ENCODE results near the gene CCNK.

The CCNK gene

DNA sequence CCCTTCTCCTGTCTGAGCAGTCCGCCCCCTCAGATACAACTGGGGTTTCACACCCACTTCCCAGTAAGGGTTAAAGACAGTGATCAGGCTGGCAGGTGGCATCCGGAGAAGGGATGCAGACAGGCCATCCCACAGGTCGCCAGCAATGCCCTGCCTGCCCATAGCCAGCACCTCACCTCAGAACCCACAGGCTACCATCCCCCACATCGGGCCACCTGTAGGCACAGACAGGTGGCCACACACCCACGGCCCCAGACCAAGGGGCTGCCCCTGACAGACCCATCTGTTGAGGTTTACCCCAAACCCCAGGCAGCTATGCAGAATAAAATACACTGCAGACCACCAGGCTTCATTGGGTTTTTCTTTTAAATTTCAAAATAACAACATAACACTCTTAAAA lies 57.5 kb downstream of the CCNK start:
- DNase-seq: no peak

DNA sequence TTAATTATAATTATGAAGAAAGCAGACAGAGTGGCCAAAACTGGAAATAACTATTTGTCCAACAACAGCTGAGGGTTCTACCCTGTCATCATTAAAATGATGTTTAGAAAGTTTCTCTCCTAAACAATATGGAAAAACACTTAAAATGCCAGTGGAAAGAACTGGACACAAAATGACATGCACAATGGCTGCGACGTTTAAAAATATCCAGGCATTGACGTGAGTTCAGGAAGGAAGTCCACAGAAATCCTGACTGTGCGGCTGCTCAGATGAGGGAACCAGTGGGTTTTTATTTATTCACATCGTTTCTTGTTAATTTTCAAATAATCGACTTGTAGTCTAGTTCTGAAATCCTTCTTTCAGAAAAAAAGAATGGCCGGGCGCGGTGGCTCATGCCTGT lies 58.3 kb downstream of the CCNK start:
- no peak for DNase-seq

DNA sequence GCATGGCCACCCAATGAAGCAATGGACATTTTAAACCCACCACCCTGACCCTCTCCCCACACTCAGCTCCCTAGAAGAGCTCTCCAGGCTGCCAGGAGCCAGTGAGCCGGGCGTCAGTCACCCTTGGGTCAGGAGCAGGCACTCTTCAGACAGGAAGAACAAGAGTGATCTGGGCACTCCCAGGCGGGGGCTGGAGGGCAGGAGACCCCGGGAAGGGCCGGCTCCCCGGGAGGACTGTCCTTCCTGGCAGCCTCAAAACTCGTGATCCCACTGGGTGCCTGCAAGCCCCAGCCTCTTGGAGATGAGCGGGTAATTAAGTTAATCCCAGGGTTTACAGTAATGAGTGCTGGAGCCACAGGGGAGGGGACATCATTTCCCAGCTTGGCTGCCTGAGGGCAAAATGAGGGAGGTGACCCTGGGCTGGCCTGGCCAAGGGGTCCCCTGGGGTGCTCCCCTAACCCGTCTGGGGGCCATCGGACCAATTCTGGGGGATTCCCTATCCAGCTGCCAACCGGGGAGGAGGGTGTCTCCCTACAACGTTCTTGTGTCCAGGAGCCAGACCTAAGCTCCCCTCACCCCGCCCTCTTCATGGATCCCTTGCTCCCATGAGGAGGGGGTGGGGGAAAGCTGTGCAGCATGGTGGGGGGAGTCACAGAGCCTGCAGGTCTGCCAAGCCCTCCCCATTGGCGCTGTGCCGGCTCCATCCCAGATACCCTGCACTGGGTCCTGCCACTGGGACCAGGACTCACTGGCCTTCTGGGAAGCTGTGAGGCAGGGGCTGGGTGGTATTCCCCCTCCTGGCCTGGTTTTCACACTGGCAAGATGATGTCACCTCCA lies 59.2 kb downstream of the CCNK start:
- DNase-seq: no peak

DNA sequence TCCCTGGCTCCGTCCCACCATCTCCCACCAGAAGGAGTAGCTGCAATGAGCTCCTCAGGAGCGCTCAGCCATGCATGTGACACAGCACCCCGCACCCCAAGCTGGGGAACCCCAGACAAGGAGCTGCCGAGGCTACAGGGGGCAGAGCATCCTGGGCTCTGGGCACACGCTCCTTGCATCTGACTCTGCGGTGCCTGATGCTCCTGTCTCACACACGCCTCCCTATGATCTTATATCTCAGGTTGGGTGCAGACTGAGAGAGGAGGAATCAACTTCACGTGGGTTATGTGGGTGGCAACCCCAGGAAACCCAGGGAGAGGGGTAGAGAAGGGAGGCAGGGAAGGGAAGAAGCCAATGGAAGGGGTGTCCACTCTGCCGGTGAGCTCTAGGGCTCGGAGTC lies 60.0 kb downstream of the CCNK start:
- no peak for DNase-seq

DNA sequence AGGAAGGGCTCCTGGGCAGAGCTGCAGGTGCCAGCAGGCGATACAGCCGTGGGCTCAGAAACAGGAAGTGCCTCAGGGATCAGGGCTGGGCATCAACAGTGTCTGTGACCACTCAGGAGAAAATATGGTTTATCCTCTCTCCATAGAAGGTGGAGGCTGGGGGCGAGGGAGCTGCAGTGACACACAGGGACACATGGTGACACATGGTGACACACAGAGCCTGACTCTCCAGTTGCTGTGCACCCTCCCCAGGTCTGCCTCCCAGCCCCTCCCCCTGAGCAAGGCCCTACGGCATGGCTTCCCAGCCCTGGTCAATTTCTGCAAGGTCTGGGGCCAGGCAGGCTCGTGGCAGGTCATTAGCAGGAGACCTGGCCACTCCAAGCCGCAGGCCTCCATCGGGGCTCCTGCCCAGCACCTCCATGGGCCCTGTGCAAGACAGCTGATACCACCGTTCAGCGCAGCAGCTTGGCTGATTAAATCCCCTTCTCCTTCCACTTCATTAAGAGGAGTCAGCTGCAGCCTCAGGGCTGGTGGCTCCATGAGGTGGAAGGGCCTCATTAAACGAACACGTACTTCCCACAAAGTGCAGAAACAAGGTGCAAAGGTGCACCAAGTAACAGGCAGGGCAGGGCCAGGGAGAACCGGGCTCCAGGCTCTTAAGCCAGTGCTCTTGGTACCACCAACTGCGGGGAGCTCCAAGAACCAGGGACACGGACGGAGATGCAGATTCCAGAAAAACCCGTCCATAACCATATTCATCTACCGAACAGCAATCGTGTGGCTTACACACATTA lies 60.7 kb downstream of the CCNK start:
- DNase-seq: no peak

DNA sequence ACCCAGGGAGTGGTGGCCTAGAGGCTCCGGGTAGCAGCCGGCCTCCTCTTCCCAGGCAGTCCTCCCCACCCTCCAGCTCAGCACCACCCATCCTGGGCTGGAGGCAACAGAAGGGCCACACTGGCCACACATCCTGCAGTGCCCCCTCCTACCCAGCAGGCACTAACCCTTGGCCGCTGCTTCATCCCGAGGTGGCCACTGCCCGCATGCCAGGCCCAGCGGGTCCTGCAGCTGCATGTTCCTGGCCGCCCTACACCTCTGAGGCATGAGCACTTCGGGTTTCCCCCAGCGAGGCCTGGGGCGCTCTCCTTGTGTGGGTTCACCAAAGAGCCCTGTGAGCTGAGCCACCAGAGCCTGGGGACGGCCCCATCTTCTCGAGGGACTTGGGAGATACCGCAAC lies 61.4 kb downstream of the CCNK start:
- DNase-seq: no peak

DNA sequence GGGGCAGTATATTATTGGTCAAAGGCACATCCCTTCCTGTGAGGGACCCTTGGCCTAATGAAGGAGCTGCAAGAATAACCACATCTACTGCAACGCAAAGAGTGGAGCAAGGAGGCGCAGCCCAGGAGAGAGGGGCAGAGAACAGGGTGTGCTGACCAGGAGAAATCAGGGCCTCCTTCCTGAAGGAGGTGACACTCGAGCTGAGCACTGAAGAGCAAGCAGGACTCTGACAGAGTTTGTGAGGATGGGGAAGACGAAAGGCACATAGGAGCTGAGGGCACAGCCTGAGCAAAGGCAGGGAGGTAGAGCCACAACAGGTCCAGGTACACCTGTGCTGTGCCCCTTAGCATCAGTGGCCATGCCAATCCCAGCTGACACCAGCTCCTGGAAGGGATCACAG lies 62.2 kb downstream of the CCNK start:
- DNase-seq: no peak

DNA sequence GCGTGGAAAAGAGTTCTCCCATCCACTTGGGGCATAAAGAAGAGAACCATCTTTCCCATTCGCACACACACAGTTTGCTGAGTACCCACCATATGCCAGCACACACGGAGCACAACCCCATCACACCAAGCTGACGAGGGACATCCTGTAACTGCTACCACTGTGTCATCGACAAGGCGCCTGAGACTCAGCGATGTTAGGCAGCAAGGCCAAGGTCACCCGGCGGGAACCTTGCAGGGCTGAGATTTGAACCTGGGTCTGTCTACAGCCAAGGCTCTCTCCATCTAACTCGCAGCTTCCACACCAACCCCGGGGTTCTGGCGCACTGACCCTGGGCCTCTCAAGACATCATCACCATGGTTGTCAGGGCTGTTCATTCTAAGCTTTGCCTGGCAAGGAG lies 62.8 kb downstream of the CCNK start:
- DNase-seq: no peak

DNA sequence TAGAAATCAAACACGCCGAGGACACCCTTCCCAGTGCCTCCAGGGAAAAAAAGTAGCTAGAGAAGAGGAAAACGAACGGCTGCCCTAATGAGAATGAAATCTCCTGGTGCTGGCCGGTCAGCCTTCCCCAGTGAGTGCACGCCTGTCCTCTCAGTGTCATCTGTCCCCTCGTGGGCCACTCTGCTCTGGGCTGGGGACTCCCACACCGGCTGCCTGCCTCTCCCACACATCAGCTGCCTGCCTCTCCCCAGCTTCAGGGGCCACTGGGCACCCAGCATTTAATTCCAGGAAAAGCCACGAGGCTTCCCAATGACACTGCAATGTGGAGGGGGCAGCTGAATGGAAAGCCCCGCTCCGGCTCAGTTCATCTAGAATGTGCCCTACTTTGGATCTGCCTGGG lies 63.8 kb downstream of the CCNK start:
- no peak for DNase-seq

DNA sequence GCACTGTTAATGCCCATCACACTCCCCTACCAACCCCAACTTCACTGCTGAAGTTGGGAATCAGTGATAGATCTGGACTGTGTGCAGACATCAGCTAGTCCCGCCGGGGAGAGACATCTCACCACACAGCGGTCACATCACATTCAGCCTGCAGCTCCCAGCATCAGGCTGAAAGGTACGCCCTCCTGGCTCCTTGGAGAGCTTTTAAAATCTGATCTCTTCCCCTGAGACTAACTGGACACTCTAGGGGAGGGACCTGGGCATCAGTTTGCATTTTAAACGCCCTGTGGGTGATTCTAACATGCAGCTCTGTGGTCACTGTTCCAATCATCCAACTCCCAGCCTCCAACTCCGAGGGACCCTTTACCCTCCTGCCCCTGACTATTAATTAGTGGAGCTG lies 64.4 kb downstream of the CCNK start:
- no peak for DNase-seq

DNA sequence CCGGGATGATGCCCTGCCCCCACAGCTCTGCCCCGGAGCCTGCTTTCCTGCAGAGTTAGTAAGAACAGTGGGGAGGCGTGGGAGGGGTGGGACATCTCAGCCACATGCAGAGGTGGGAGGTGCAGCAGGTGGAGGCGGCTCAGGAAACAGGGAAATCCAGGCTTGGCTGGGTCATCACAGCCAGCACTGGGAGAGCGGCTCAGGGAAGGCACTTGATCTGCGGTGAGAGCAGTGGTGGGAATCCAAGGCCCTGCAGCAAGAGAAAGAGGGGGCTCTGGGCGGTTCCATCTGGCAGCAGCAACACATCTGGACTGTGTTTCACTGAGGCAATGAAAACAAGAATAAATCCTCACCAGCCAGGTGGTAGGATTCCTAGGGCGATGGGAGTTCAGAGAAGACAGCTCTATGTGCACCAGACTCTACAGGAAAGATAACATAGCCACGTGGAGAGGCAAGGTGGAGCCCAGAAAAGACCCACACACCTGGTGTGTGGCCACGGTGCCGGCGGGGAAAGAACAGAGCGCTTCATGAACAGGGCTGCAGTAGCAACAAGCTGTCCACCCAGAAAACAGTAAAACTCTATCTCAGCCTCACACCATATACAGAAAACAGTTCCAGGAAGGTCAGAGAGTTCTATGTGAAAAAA lies 65.1 kb downstream of the CCNK start:
- no peak for DNase-seq

DNA sequence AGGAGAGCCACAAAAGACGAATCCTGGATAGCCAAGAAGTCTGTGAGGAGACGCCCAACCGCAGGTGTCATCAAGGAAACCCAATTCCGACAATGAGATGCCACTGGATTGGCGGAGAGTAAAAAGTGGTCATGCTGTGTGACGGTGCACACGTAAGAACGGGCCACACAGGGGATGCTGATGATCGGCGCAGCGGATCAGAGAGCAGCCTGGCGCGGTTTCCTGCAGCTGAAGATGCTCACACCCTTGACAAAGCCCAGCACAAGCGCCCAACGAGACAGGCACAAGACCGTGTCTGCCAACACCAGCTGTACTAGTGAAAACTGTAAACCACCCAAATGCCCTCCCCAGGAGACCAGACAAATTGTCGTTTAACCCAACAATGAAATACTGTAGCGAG lies 67.0 kb downstream of the CCNK start:
- DNase-seq: no peak

DNA sequence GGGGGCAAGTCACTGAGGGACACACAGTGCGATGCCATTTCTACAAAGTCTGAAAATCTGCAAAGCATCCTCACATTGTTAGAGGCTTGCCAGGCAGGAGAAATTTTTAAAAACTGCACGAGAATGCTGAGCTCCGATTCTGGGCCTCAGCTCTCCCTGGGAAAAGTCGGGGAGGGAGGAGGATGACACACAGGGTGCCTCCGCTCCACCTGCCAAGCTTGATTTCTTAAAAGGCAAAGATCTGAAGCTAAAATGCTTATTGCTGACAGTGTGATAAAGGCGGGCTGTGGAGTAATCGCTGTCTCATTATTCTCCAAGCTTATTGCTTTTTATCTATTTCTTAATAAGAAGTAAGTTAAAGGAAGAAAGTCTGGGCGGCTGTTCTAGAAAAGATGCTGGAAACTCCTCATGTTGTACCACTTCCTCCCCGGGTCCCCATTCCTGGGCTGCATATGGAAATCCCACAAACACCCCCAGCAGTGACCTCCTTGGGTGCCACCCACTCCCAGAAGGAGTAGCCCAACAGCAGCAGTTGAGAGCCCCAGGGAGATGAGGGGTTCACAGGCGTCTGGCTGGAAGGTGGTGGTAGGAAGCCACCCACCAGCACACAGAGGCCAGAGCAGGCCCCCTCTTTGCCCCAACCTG lies 67.8 kb downstream of the CCNK start:
- DNase-seq: no peak

DNA sequence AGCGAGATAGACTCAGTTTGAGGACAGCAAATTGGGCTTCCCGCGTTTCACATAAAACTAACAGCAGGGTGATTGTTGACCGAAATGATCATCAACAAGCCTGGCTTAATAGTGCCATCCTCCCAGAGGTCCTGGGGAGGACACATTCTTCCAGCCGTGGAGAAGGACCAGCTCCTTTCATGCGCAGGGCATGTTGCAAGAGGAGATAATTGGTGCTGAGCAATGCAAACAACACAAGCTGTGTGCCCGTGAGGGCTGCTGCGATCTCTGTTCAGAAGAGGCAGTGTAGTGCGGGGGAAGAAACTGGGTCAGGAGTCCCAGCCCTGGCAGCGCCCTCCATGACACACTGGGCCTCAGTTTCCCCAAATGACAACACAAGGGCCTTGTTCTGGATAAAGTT lies 68.5 kb downstream of the CCNK start:
- DNase-seq: no peak

DNA sequence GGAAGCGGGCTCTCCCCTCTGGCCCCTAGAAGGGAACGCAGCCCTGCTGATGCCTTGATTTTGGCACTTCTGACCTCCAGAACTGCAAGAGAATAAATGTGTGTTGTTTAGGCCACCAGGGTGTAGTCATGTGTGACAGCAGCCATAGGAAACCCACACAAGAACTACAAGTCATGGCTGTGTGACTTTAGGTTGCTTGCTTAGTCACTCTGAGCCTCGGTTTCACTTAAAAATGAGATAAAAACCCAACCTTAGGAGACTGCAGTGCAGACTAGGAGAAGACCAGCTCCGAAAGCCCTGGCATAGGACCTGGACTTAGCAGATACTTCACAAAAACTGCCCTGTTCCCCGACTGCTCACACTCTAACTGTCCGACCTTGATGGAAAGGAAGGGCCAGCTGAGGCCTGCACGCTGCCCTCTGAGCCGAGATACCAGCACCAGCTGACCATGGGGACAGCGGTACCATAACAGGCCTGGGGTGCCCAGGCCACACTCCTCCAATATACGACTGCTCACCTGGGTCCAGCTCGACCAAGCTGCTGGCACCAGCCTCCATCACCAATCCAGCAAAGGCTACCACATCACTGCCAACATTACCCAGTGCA lies 69.3 kb downstream of the CCNK start:
- no peak for DNase-seq

DNA sequence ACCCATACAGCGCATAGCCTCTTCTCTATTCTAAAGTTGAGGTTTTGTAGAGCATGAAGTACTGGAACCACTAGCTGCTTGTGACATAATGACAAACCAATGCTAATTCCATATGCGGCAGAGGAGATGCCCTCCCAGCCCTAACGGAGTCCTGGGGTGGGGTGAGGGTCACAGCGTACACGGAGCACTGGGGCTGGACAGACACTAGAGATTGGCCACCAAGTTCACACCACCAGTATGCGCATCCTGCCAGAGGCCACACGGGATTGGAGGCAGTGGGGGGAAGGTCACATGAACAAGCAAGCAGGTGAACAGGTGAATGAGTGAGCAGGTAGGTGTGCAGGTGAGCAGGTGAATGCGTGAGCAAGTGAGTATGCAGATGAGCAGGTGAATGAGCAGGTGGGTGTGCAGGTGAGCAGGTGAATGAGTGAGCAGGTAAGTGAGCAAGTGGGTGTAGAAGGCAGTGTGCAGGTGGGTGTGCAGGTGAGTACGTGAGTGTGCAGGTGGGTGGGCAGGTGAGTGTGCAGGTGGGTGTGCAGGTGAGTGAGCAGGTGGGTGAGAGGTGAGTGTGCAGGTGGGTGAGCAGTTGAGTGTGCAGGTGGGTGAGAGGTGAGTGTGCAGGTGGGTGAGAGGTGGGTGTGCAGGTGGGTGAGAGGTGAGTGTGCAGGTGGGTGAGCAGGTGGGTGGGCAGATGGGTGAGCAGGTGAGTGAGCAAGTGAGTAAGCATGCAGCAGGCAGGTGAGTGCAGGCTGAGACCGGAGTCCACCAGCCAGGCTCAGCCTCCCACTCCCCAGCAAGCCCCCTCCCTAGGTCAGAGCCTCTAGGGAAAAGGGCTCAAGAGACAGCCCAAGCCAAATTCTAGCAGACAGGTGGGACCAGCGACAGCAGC lies 70.1 kb downstream of the CCNK start:
- no peak for DNase-seq

DNA sequence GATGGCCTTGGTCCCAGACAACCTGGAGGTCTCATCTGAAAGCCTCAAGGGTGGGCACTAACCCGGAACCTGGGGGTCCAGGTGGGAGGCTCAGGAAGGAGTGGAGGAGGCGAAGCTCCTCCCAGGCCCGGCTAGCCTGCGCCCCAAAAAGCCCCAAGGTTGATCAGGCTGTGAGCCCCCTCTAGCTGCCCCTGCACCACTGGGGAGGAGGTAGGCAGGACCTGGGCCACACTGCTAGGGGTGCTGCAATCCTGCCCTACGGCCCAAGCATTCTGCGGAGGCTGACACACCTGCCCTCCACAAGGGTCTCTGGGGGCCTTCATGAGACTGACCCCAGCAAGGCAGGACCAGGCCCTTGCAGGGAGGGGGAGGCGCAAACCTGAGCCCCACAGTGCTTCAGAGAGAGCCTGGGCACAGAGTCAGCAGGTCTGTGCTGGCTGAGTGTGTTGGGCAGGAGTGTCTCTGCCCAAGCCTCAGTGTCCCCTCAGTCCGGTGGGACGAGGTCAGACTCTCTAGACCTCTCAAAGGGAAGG lies 70.9 kb downstream of the CCNK start:
- no peak for DNase-seq

DNA sequence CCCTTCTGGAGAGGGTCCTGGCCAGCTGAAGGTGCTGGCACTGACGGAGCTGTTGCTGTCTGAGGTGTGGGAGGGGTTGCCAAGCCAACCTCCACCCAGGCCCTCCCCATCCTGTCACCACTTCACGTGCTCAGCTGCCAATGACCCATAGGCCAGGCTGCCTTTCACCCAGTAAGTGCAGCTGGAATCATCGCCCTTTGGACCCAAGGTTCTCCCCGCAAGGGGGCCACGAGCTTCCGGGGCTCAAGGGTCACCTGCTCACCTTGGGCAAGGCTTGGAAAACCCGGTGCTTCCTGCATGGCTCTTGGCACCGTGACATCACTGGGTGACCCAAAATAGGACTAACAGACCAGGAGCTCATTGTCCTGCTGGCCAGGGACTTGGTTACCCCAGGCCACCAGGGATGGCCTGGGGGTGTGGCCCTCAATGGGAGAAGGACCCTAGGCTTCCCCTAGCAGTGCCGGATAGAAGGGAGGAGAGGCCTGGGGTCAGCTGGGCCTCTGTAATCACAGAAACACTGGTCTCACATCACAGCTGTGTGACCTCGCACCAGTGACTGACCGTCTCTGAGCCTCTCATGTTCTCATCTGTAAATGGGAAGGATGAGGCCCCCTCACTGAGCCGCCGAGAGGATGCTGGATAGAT lies 71.5 kb downstream of the CCNK start:
- DNase-seq: no peak

DNA sequence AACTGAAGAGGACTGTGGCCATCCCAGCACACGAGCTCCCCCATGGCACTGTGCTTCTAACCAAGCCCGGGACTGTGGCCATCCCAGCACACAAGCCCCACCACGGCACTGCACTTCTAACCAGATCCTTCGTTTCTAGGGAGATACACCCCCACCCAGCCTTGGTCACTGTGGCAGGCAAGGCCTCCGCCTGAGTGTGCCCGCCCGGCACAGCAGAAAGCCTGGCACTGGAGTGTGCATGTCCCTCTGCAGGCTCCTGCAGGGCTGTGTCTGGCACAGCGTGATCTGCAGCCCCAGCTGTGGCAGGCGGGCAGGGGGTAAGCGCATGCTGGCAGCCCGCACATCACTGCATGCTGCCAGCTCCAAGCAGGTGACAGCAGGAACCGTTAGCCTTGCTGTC lies 73.0 kb downstream of the CCNK start:
- DNase-seq: no peak

DNA sequence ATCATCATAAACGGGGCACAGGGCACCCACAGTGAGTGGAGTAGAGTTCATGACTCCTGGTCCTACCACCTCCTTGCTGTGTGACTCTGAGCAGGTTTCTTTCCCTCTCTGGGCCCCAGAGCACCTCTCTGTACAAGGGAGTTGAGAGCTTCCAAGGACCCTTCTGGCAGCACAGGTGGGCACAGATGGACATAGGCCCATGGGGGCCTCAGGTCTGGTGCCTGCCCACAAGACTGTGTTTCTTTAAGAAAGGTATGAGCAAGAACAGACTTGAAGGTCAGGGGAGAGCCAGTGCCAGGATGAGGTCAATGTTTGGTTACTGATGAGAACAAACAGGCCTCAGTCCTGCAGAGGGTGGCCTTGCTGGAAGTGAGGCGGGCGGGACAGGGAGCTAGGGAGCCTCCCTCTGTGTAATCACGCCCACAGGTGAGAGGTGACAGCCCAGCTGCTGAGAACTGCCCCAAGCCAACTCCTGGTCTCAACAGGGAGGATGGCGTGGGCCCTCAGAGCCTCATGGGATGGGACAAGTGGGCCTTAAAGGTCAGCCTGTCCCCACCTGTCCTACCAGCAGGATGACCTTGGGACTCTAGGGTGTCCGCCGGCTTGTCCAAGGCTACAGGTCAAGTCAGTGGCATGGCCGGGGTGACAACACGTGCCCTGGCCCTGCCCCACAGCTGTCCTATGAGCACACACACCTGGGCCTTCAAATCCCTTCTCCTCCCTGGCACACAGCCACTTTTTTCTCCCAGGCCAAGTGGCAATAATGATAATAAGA lies 73.7 kb downstream of the CCNK start:
- no peak for DNase-seq

Measured in GF-D8 (cell line).